ENCODE measurements around the gene ZNF662. TPM values are rescaled to one million over a fixed set of nuclear protein-coding genes. Genes with fewer than 3 reads are reported as not detected.

ZNF662 gene
- total RNA-seq, 1 experiment from 2014 or later: not detected

DNA sequence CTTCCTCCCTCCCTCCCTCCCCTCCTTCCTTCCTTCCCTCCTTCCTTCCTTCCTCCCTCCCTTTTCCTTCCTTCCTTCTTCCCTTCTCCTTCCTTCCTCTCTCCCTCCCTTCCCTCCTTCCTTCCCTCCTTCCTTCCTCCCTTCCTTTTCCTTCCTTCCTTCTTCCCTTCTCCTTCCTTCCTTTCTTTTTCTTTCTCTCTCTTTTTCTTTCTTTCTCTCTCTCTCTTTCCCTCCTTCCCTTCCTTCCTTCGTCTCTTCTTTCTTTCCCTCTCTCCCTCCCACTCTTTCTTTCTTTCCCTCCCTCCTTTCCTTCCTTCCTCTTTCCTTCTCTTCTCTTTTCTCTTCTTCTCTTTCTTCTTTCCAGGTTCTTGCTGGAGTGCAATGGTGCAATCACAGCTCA is 1.9 kb upstream of the ZNF662 start:
- ChIA-PET POLR2A (no interaction called here), CTCF (no interaction called here), RAD21 (ENCODE audit: low non-redundant PET in 1 of 2, low total read pairs in 2 of 2, uncharacterized antibody in 2 of 2, unreplicated experiment in 2 of 2) (no interaction called here)
- ATAC-seq: no peak
- TF ChIP-seq, protein P1, sequence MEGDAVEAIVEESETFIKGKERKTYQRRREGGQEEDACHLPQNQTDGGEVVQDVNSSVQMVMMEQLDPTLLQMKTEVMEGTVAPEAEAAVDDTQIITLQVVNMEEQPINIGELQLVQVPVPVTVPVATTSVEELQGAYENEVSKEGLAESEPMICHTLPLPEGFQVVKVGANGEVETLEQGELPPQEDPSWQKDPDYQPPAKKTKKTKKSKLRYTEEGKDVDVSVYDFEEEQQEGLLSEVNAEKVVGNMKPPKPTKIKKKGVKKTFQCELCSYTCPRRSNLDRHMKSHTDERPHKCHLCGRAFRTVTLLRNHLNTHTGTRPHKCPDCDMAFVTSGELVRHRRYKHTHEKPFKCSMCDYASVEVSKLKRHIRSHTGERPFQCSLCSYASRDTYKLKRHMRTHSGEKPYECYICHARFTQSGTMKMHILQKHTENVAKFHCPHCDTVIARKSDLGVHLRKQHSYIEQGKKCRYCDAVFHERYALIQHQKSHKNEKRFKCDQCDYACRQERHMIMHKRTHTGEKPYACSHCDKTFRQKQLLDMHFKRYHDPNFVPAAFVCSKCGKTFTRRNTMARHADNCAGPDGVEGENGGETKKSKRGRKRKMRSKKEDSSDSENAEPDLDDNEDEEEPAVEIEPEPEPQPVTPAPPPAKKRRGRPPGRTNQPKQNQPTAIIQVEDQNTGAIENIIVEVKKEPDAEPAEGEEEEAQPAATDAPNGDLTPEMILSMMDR (IDR thresholded peaks at IDR 0.05 in 2 of 3, conservative IDR thresholded peaks at IDR 0.05 in 1 of 3; ENCODE audit: borderline replicate concordance in 1 of 3, insufficient read depth in 1 of 3, low read depth in 2 of 3, low read length in 2 of 3): no peak
- TF ChIP-seq CBX3 (IDR thresholded peaks at IDR 0.05; ENCODE audit: low read depth) (no peak), POLR2AphosphoS5 (IDR thresholded peaks at IDR 0.05; ENCODE audit: low read depth, low read length) (no peak), YY1 (IDR thresholded peaks at IDR 0.05; ENCODE audit: extremely low read depth, insufficient replicate concordance, low read depth, low read length) (no peak), RAD21 (IDR thresholded peaks at IDR 0.05; ENCODE audit: low read depth) (no peak), ZFX (IDR thresholded peaks at IDR 0.05) (no peak), EGR1 (IDR thresholded peaks at IDR 0.05; ENCODE audit: low read depth) (no peak), POLR2A (IDR thresholded peaks at IDR 0.05; ENCODE audit: borderline replicate concordance, extremely low read depth, insufficient read depth, insufficient read length) (no peak), EZH2phosphoT487 (IDR thresholded peaks at IDR 0.05; ENCODE audit: borderline replicate concordance) (no peak), JUND (IDR thresholded peaks at IDR 0.05) (no peak), CEBPB (IDR thresholded peaks at IDR 0.05; ENCODE audit: low read depth) (no peak), SP1 (IDR thresholded peaks at IDR 0.05; ENCODE audit: low read depth) (no peak), SRF (IDR thresholded peaks at IDR 0.05; ENCODE audit: low read depth) (no peak)
- no peaks in the 10 kb centered on the region for H3K9me3 ChIP-seq (ENCODE audit: control insufficient read depth in 1 of 2, insufficient read depth in 1 of 2, low read depth in 1 of 2, low read length in 2 of 2)
- intact Hi-C loops (cut with micrococcal nuclease): no loop called here
- no TSS peak for BruUV-seq (replicated peaks)
- no peak overlapping the region for H3K27ac ChIP-seq (ENCODE audit: low read depth, low read length)
- no peak overlapping the region for H2AFZ ChIP-seq (ENCODE audit: low read depth, low read length, poor library complexity, severe bottlenecking)
- H3K4me2 ChIP-seq (ENCODE audit: low read length): no peak overlapping the region
- H3K79me2 ChIP-seq (ENCODE audit: insufficient read depth, low read length): no peaks in the 10 kb centered on the region
- H3K36me3 ChIP-seq (ENCODE audit: control insufficient read depth in 1 of 2, insufficient read depth in 2 of 2, low read length in 2 of 2): no peaks in the 10 kb centered on the region
- no peaks in the 10 kb centered on the region for H3K9me2 ChIP-seq (ENCODE audit: insufficient read depth)
- no peaks in the 10 kb centered on the region for H3K27me3 ChIP-seq (ENCODE audit: insufficient read depth, low read length)
- H3K4me1 ChIP-seq (ENCODE audit: control insufficient read depth in 1 of 2, insufficient read depth in 2 of 2, low read length in 2 of 2): no peaks in the 10 kb centered on the region
- DNase-seq (ENCODE audit: low read depth, low spot score): no peak
- no peak overlapping the region for H3K9ac ChIP-seq (ENCODE audit: low read length)
- no peaks in the 10 kb centered on the region for H4K20me1 ChIP-seq (ENCODE audit: insufficient read depth)
- no peak overlapping the region for H3K4me3 ChIP-seq (replicated peaks in 1 of 2; ENCODE audit: low read depth in 1 of 2, low read length in 2 of 2)
